ENCODE data around the gene AMFR.

AMFR gene

GRCh38 chr16:56320811-56321558, 104.4 kb downstream of the AMFR start:
- no peak for TF ChIP-seq CTCF (IDR thresholded peaks at IDR 0.05; ENCODE audit: borderline replicate concordance, insufficient read depth, low read depth, low read length)
- no peak overlapping the region for H3K4me3 ChIP-seq (ENCODE audit: low read depth, low read length)

DNA sequence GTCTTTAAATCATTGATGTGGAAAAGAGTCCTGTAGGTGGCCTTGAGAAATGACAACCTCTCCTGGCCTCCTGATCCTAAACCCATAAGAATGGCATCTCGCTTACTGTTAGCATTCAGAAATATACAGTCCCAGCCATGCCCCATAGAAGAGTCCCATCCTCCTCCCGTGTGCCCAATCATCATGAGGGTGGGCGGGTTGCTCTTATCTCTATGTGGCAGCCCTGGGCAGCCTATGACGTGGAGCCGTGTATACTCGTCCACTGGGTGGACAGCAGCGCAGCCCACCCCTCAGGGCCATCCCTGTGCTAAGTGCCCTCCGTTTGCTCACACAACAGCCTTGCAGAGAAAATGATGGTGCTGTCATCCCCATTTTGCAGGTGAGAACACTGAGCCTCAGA, 105.3 kb downstream of the AMFR start:
- no peak overlapping the region for H3K4me3 ChIP-seq (ENCODE audit: low read depth, low read length)
- TF ChIP-seq CTCF (IDR thresholded peaks at IDR 0.05; ENCODE audit: borderline replicate concordance, insufficient read depth, low read depth, low read length), result no peak

GRCh38 chr16:56319376-56319775, 106.0 kb downstream of the AMFR start:
- no peak for TF ChIP-seq CTCF (IDR thresholded peaks at IDR 0.05; ENCODE audit: borderline replicate concordance, insufficient read depth, low read depth, low read length)
- no peak overlapping the region for H3K4me3 ChIP-seq (ENCODE audit: low read depth, low read length)

GRCh38 chr16:56318827-56319140, 106.6 kb downstream of the AMFR start:
- H3K4me3 ChIP-seq (ENCODE audit: low read depth, low read length), result no peak overlapping the region
- no peak for TF ChIP-seq CTCF (IDR thresholded peaks at IDR 0.05; ENCODE audit: borderline replicate concordance, insufficient read depth, low read depth, low read length)

- H3K4me3 ChIP-seq (ENCODE audit: low read depth, low read length), result no peak overlapping the region
- peak; percentile 92 for TF ChIP-seq CTCF (IDR thresholded peaks at IDR 0.05; ENCODE audit: borderline replicate concordance, insufficient read depth, low read depth, low read length)
These were observed 107.1 kb downstream of the AMFR start for GRCh38 chr16:56317998-56318826.

GRCh38 chr16:56316545-56316944, 108.8 kb downstream of the AMFR start:
- H3K4me3 ChIP-seq (ENCODE audit: low read depth, low read length), result no peak overlapping the region
- no peak for TF ChIP-seq CTCF (IDR thresholded peaks at IDR 0.05; ENCODE audit: borderline replicate concordance, insufficient read depth, low read depth, low read length)

GRCh38 chr16:56315955-56316354, 109.4 kb downstream of the AMFR start:
- no peak overlapping the region for H3K4me3 ChIP-seq (ENCODE audit: low read depth, low read length)
- TF ChIP-seq CTCF (IDR thresholded peaks at IDR 0.05; ENCODE audit: borderline replicate concordance, insufficient read depth, low read depth, low read length), result no peak

Measured in GM12875 (cell line).